Esophagus (tissue), 2 donors: ENCODE measurements around the gene GPR149. TPM values are rescaled to one million over a fixed set of nuclear protein-coding genes. Genes with fewer than 3 reads are reported as not detected.
A peak's percentile ranks its signal among the peaks of the same experiment; 100 is the strongest.
"Not testable (repeated sequence)": the region's sequence is repeated elsewhere in the genome, so short reads cannot be mapped to it uniquely, and the experiment has no call there.

Source experiments
- H3K27ac ChIP-seq, 2 donors: one replicate each; pipeline ENCODE4 v1.5.1; 2013; ENCODE audit warnings: low read depth in 2 of 2, mild to moderate bottlenecking in 2 of 2, inconsistent platforms in 1 of 2, low read length in 1 of 2, moderate library complexity in 1 of 2
- H3K27me3 ChIP-seq, 2 donors: one replicate each; pipeline ENCODE4 v1.6.1; 2013; ENCODE audit warnings: low read length in 2 of 2, control low read depth in 1 of 2, mild to moderate bottlenecking in 1 of 2; ENCODE audit not compliant: insufficient read depth in 2 of 2, control insufficient read depth in 1 of 2
- H3K36me3 ChIP-seq, 2 donors: one replicate each; pipeline ENCODE4 v1.6.1; 2013; ENCODE audit warnings: low read length in 1 of 2; ENCODE audit not compliant: control insufficient read depth in 2 of 2, insufficient read depth in 2 of 2
- H3K4me1 ChIP-seq, 2 donors: one replicate each; pipeline ENCODE4 v1.6.1; 2013; ENCODE audit warnings: low read length in 1 of 2; ENCODE audit not compliant: control insufficient read depth in 2 of 2, insufficient read depth in 2 of 2
- H3K4me3 ChIP-seq, 2 donors: one replicate each; pipeline ENCODE4 v1.5.1; 2013; ENCODE audit warnings: low read length in 2 of 2, mild to moderate bottlenecking in 2 of 2, low read depth in 1 of 2, moderate library complexity in 1 of 2
- H3K9me3 ChIP-seq, 2 donors: one replicate each; pipeline ENCODE4 v1.6.1; 2013; ENCODE audit warnings: mild to moderate bottlenecking in 2 of 2, low read depth in 1 of 2, low read length in 1 of 2, moderate library complexity in 1 of 2; ENCODE audit not compliant: control insufficient read depth in 2 of 2, insufficient read depth in 1 of 2
- WGBS, 2 donors: extraction: QIAGEN DNeasy Blood & Tissue Kit; methylation state at CpG; one replicate each; pipeline ENCODE4 v1.1.7; 2013; 5-methylcytosine and 5-hydroxymethylcytosine counted together
- polyA plus RNA-seq, 2 donors: library from polyadenylated mRNA; stranded (reverse); fragments of 200-250 nt; gene quantifications; one replicate each; pipeline ENCODE4 v1.2.3, GENCODE V29; 2013
- donor health status: healthy with polysubstance abuse.
- donor health status: Bipolar disorder and iron deficiency.

The GPR149 gene, protein sequence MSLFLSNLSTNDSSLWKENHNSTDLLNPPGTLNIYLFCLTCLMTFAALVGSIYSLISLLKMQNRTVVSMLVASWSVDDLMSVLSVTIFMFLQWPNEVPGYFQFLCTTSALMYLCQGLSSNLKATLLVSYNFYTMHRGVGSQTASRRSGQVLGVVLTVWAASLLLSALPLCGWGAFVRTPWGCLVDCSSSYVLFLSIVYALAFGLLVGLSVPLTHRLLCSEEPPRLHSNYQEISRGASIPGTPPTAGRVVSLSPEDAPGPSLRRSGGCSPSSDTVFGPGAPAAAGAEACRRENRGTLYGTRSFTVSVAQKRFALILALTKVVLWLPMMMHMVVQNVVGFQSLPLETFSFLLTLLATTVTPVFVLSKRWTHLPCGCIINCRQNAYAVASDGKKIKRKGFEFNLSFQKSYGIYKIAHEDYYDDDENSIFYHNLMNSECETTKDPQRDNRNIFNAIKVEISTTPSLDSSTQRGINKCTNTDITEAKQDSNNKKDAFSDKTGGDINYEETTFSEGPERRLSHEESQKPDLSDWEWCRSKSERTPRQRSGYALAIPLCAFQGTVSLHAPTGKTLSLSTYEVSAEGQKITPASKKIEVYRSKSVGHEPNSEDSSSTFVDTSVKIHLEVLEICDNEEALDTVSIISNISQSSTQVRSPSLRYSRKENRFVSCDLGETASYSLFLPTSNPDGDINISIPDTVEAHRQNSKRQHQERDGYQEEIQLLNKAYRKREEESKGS
- not detected for polyA plus RNA-seq

DNA sequence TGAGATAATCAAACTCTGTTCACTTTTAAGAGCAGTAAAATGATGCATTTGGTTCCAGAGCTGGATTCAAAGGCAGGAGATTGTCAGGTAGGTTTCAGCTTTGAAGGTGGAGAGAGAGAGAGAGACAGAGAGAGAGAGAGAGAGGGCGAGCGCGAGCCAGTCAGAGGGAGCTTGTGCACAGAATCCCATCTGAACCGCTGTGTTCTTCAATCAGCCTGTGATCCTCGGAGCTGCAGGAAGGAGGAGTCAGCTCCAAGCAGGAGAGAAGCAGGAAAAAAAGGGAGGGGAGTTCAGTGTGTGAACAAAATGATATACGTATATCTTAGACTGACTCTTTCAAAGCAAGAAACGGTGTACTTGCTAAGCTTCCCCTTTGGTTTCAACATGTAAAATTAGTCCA is at the start of gene GPR149:
Gene GPR149, minus strand, starts transcription at position 177 of the 400 bp plus-strand sequence. CDS start 575 bp downstream, outside the sequence.
- peaks cover 2 to 8% of the 10 kb centered on the region in 2 donors for H3K4me1 ChIP-seq
- H3K4me3 ChIP-seq = peak within 1 kb of the TSS in 1 of 2 donors; percentile 22
- H3K36me3 ChIP-seq = no peaks in the 10 kb centered on the region
- no peaks in the 10 kb centered on the region for H3K9me3 ChIP-seq
- peaks cover 3 to 13% of the 10 kb centered on the region in 2 donors for H3K27me3 ChIP-seq
- H3K27ac ChIP-seq = no peak within 1 kb of the TSS
- WGBS, 2 donors = 15 to 24% methylated on average over 7 of the region's 7 CpGs

DNA sequence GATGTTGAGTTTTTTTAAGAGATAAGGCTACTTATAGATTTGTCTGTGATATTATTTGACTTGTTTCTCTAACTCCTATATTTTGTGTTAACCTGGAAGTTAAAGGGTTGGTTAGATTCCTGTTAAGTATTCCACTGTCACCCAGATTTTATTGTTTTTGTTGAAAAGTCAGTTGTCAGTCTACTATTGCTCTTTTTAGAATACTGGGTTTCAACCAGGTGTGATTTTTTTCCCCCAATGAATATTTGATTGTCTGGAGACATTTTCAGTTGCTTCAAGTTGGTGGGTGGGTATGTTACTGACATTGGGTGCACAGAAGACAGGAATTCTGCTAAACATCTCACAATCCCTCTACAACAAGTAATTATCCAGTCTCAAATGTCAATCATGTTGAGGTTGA is 43.8 kb upstream of the GPR149 start:
- Histone ChIP-seq H3K4me1 (no peaks in the 10 kb centered on the region), H3K4me3 (no peak overlapping the region), H3K36me3 (no peaks in the 10 kb centered on the region), H3K27ac (no peak overlapping the region), H3K27me3 (no peaks in the 10 kb centered on the region), H3K9me3 (no peaks in the 10 kb centered on the region)

DNA sequence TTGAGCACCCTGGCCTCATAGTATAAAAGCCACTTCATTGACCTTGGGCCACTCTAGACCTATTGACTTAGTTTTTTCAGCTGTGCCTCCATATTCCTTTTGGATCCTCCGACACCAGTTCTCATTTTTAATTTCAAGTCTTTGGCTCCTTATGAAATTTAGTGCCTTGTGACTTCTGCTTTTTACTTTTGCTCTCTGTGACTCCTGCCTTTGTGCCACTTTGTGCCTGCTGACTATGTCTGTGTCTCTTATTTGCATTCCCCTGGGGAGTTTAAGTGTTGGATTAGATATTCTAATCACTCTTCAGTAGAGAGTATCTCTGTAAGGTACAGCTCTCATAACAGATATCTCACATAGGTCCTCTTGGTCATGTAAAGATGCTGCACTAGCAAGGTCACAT is 39.6 kb upstream of the GPR149 start:
- Histone ChIP-seq H3K9me3 (no peaks in the 10 kb centered on the region), H3K27ac (no peak overlapping the region), H3K4me3 (no peak overlapping the region), H3K36me3 (no peaks in the 10 kb centered on the region), H3K4me1 (no peaks in the 10 kb centered on the region), H3K27me3 (no peaks in the 10 kb centered on the region)
- 92 to 94% methylated on average over 1 of the region's 1 CpG for WGBS, 2 donors

DNA sequence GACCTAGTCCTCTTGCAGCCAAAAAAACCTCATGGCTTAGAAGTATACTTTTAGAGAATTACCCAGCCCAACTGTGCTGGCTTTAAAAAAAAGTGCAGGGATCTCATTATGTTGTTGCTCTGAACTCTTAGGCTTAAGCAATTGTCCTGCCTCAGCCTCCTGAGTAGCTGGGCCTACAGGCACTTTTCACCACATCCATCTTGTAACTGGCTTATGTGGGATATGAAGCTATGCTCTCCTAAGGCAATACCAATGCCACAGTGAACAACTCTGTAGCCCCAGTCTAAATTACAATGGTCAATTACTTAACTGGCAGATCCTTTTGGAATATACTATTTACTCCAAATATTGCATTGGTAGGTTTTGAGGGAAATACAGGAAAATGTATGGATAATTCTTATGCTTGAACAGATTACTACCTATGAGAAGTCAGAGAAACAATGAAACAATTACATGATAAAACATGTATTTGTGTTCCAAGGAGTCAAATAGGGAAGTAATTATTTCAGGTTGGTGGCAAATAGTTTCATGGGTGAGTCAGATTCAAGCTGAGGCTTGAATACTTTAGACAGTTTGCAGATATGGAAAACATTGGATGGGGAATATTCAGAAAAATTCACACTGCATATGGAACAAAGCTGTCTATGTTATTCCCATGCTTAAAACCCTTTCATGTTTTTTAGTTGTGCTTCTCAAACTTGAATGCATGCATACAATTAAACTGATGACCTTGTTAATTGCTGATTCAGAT is 34.6 kb upstream of the GPR149 start:
- Histone ChIP-seq H3K4me3 (no peak overlapping the region), H3K27me3 (peaks cover 0 to 3% of the 10 kb centered on the region in 2 donors), H3K36me3 (no peaks in the 10 kb centered on the region), H3K4me1 (no peaks in the 10 kb centered on the region), H3K9me3 (no peaks in the 10 kb centered on the region), H3K27ac (peak overlapping the region in 1 of 2 donors; percentile 8)

DNA sequence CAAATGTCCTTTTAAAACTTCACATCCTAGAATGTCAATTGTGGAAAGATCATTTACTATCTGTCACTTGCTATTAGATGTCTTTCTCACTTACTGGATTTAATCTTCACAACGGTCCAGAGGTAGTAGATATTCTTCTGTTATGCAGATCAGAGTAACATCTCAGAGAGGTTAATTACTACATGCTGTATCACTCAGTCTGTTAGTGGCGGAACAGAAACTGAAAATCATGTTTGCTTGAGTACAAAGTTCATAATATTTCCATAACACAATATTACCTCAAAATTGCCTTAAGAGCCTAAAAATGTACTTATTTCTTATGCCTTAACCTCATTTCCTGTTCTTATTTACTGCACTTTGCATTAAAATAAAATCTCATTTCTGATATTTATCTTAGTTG is 28.6 kb upstream of the GPR149 start:
- no peaks in the 10 kb centered on the region for H3K4me1 ChIP-seq
- no peaks in the 10 kb centered on the region for H3K36me3 ChIP-seq
- no peak overlapping the region for H3K27ac ChIP-seq
- no peak overlapping the region for H3K4me3 ChIP-seq
- WGBS, 2 donors = 64 to 82% methylated on average over 2 of the region's 2 CpGs
- no peaks in the 10 kb centered on the region for H3K9me3 ChIP-seq
- H3K27me3 ChIP-seq = peaks cover 0 to 3% of the 10 kb centered on the region in 2 donors

DNA sequence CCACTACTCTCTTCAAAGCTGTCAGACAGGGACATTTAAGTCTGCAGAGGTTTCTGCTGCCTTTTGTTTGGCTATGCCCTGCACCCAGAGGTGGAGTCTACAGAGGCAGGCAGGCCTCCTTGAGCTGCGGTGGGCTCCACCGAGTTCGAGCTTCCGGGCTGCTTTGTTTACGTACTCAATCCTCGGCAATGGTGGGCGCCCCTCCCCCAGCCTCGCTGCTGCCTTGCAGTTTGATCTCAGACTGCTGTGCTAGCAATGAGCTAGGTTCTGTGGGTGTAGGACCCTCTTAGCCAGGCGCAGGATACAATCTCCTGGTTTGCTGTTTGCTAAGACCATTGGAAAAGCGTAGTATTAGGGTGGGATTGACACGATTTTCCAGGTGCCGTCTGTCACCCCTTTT is 9.1 kb upstream of the GPR149 start:
- WGBS, 2 donors = 84% methylated on average over 12 of the region's 12 CpGs

DNA sequence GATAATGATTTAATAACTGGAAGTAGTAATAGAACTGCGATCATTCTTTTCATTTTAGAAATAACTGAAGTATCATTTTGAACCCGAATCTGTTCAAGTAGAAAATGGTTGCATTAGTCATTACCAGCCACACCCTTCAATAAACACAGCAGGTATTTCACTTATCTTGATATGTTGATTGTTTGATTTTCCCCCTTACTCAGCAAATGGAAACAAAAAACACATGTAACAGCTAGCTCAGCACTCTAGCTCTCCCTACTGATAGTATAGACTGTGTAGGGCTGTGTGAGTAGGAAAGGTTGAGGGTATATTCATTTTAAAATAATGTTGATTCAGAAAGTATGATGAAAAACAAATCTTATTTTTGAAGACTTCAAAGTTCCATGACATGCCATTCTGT is 1.1 kb upstream of the GPR149 start:
- H3K9me3 ChIP-seq = no peaks in the 10 kb centered on the region
- no peaks in the 10 kb centered on the region for H3K36me3 ChIP-seq
- peaks cover 2 to 8% of the 10 kb centered on the region in 2 donors for H3K4me1 ChIP-seq
- H3K4me3 ChIP-seq = no peak overlapping the region
- peaks cover 3 to 13% of the 10 kb centered on the region in 2 donors for H3K27me3 ChIP-seq
- 63 to 64% methylated on average over 2 of the region's 2 CpGs for WGBS, 2 donors
- no peak overlapping the region for H3K27ac ChIP-seq

More for the DNA sequence above, 9.1 kb upstream of the GPR149 start:
- H3K27me3 ChIP-seq, H3K4me3 ChIP-seq, H3K36me3 ChIP-seq, H3K9me3 ChIP-seq, H3K4me1 ChIP-seq, H3K27ac ChIP-seq: not testable (repeated sequence)

DNA sequence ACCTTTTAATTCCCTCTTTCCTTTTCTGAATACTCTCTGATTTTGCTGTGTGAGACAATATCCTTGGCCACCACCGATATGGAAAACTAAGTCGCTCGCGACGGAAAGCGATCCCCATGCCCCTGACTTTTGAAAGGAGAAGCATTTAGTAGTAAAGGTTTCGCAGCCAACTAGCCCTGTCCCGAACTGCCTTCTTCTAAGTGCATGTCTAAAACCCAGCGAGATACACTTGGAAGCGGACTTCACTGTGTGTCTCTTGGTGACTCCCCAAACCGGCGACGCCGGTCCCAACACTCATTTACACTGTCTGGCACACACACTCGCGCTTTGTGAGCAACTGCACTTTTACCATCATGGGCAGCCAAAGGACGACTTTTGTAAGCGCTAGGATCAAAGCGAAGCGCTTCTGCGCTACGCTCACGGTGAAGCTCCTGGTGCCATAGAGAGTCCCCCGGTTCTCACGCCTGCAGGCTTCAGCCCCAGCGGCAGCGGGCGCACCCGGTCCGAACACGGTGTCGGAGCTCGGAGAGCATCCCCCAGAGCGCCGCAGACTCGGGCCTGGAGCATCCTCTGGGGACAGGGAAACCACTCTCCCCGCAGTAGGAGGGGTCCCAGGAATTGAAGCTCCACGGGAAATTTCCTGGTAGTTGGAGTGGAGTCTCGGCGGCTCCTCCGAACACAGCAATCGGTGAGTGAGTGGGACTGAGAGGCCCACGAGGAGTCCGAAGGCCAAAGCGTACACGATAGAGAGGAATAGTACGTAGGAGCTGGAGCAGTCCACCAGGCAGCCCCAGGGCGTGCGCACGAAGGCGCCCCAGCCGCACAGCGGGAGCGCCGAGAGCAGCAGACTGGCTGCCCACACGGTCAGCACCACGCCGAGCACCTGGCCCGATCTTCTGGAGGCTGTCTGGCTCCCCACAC is 1.4 kb downstream of the GPR149 start:
- Histone ChIP-seq H3K36me3 (no peaks in the 10 kb centered on the region), H3K4me1 (peaks cover 2 to 8% of the 10 kb centered on the region in 2 donors), H3K27me3 (peaks cover 3 to 13% of the 10 kb centered on the region in 2 donors), H3K9me3 (no peaks in the 10 kb centered on the region), H3K27ac (no peak overlapping the region), H3K4me3 (peak overlapping the region; percentile 7 to 22)
- 3 to 6% methylated on average over 59 of the region's 59 CpGs for WGBS, 2 donors
